HG03060 (cell line): ENCODE results near the gene CPB2.

Source experiments
- ATAC-seq: cut with Tn5 transposase; IDR thresholded peaks from one replicate; pipeline ENCODE4 v1.9.1; 2021; ENCODE audit warnings: low read depth, moderate number of reproducible peaks; ENCODE audit not compliant: unreplicated experiment

CPB2 gene

GRCh38 chr13:46006688-46007452 lies 98.0 kb downstream of the CPB2 start:
- ATAC-seq, result no peak

- no peak for ATAC-seq
Observed at GRCh38 chr13:46004491-46004890, 100.3 kb downstream of the CPB2 start.
